Erythroblast (primary cell): ENCODE results near the gene ZCCHC2.

Experiments used
- GATA1 ChIP-seq: IDR thresholded peaks from 2 replicates; pipeline ENCODE4 v1.6.1; 2011; ENCODE audit warnings: low read depth, mild to moderate bottlenecking, control low read depth, low read length, moderate library complexity
- POLR2A ChIP-seq: IDR thresholded peaks from 2 replicates; pipeline ENCODE4 v1.6.1; 2011; ENCODE audit warnings: mild to moderate bottlenecking, low read length

GRCh38 chr18:62487161-62487560 lies 35.7 kb upstream of the ZCCHC2 start:
- TF ChIP-seq POLR2A = no peak
- TF ChIP-seq GATA1 = no peak
